ENCODE results near the gene BLNK. TPM values are rescaled to one million over a fixed set of nuclear protein-coding genes. Genes with fewer than 3 reads are reported as not detected.

BLNK gene
- total RNA-seq = not detected in 3 replicates
- long read RNA-seq = 0 reads

GRCh38 chr10:96271016-96271815, at the start of gene BLNK:
Gene BLNK, minus strand, starts transcription at chr10:96271569. Its CDS starts 171 bp downstream, at chr10:96271398.
- Mint-ChIP-seq H3K36me3 (ENCODE audit: low read depth) (peaks cover 2% of the 10 kb centered on the region), H3K27ac (ENCODE audit: unreplicated experiment) (no peak within 1 kb of the TSS), H3K9me3 (ENCODE audit: low read depth) (no peaks in the 10 kb centered on the region), H3K4me1 (ENCODE audit: low read depth) (peaks cover 4% of the 10 kb centered on the region), H3K4me3 (ENCODE audit: unreplicated experiment) (no peak within 1 kb of the TSS), H3K27me3 (ENCODE audit: low read depth) (peaks cover 21% of the 10 kb centered on the region)
- no peak for TF ChIP-seq CTCF (IDR thresholded peaks at IDR 0.05)
- DNase-seq (ENCODE audit: low spot score) = no peak

GRCh38 chr10:96319754-96320474, 48.5 kb upstream of the BLNK start:
- Mint-ChIP-seq H3K27ac (ENCODE audit: unreplicated experiment) (no peak overlapping the region), H3K4me3 (ENCODE audit: unreplicated experiment) (no peak overlapping the region), H3K27me3 (ENCODE audit: low read depth) (peaks cover 18% of the 10 kb centered on the region), H3K9me3 (ENCODE audit: low read depth) (no peaks in the 10 kb centered on the region), H3K4me1 (ENCODE audit: low read depth) (no peaks in the 10 kb centered on the region), H3K36me3 (ENCODE audit: low read depth) (no peaks in the 10 kb centered on the region)
- TF ChIP-seq CTCF (IDR thresholded peaks at IDR 0.05) = no peak
- DNase-seq (ENCODE audit: low spot score) = no peak

- no peaks in the 10 kb centered on the region for H3K36me3 Mint-ChIP-seq (ENCODE audit: low read depth)
- TF ChIP-seq CTCF (IDR thresholded peaks at IDR 0.05) = no peak
- peaks cover 15% of the 10 kb centered on the region for H3K27me3 Mint-ChIP-seq (ENCODE audit: low read depth)
- no peak overlapping the region for H3K4me3 Mint-ChIP-seq (ENCODE audit: unreplicated experiment)
- H3K4me1 Mint-ChIP-seq (ENCODE audit: low read depth) = no peaks in the 10 kb centered on the region
- no peak for DNase-seq (ENCODE audit: low spot score)
- H3K27ac Mint-ChIP-seq (ENCODE audit: unreplicated experiment) = no peak overlapping the region
- no peaks in the 10 kb centered on the region for H3K9me3 Mint-ChIP-seq (ENCODE audit: low read depth)
These were observed 45.9 kb upstream of the BLNK start for GRCh38 chr10:96317067-96317833.

- TF ChIP-seq CTCF (IDR thresholded peaks at IDR 0.05) = no peak
- Mint-ChIP-seq H3K27ac (ENCODE audit: unreplicated experiment) (no peak overlapping the region), H3K36me3 (ENCODE audit: low read depth) (no peaks in the 10 kb centered on the region), H3K4me3 (ENCODE audit: unreplicated experiment) (no peak overlapping the region), H3K9me3 (ENCODE audit: low read depth) (no peaks in the 10 kb centered on the region), H3K4me1 (ENCODE audit: low read depth) (peaks cover 7% of the 10 kb centered on the region), H3K27me3 (ENCODE audit: low read depth) (peaks cover 14% of the 10 kb centered on the region)
- DNase-seq (ENCODE audit: low spot score) = no peak
These were observed 42.0 kb upstream of the BLNK start for GRCh38 chr10:96313344-96313743.

GRCh38 chr10:96311180-96311715, 39.9 kb upstream of the BLNK start:
- Mint-ChIP-seq H3K27ac (ENCODE audit: unreplicated experiment) (no peak overlapping the region), H3K9me3 (ENCODE audit: low read depth) (no peaks in the 10 kb centered on the region), H3K27me3 (ENCODE audit: low read depth) (peaks cover 11% of the 10 kb centered on the region), H3K4me1 (ENCODE audit: low read depth) (peaks cover 7% of the 10 kb centered on the region), H3K4me3 (ENCODE audit: unreplicated experiment) (no peak overlapping the region), H3K36me3 (ENCODE audit: low read depth) (no peaks in the 10 kb centered on the region)
- DNase-seq (ENCODE audit: low spot score) = no peak
- TF ChIP-seq CTCF (IDR thresholded peaks at IDR 0.05) = no peak

Data from chondrocyte (in vitro differentiated cells).